ENCODE results near the gene CSF1. TPM values are rescaled to one million over a fixed set of nuclear protein-coding genes. Genes with fewer than 3 reads are reported as not detected.

The CSF1 gene
- total RNA-seq, 2 experiments from 2014 or later, result 135 to 140 TPM

- Mint-ChIP-seq H3K27me3 (peaks cover 1% of the 10 kb centered on the region), H3K9me3 (no peaks in the 10 kb centered on the region), H3K4me3 (no peak overlapping the region), H3K27ac (no peak overlapping the region), H3K4me1 (ENCODE audit: low read depth) (no peaks in the 10 kb centered on the region), H3K36me3 (no peaks in the 10 kb centered on the region)
- POLR2A ChIA-PET, result no interaction called here
- no peak for DNase-seq
- intact Hi-C loops (cut with micrococcal nuclease), result no loop called here
- CTCF ChIA-PET, result interaction anchor here (1.0 to 1.5 kb wide), 2 partner anchors 31 to 180 kb away, joined by 3 read pairs; partner anchors contain the start of gene AHCYL1
These were observed 43.4 kb downstream of the CSF1 start for GRCh38 chr1:109954041-109954512.

- no peak overlapping the region for H3K4me3 Mint-ChIP-seq
- intact Hi-C loops (cut with micrococcal nuclease), result no loop called here
- H3K4me1 Mint-ChIP-seq (ENCODE audit: low read depth), result no peaks in the 10 kb centered on the region
- CTCF ChIA-PET, result interaction anchor here (1.3 to 1.7 kb wide), 4 partner anchors 11 to 25 kb away, joined by 3 to 5 read pairs (median 4); partner anchors contain the start of gene AHCYL1
- no peak overlapping the region for H3K27ac Mint-ChIP-seq
- H3K36me3 Mint-ChIP-seq, result no peaks in the 10 kb centered on the region
- DNase-seq, result no peak
- POLR2A ChIA-PET, result no interaction called here
- no peaks in the 10 kb centered on the region for H3K9me3 Mint-ChIP-seq
- peaks cover 1% of the 10 kb centered on the region for H3K27me3 Mint-ChIP-seq
These were observed 49.0 kb downstream of the CSF1 start for GRCh38 chr1:109959632-109959973.

- Mint-ChIP-seq H3K9me3 (peaks cover 2% of the 10 kb centered on the region), H3K27me3 (peaks cover 1% of the 10 kb centered on the region), H3K4me1 (ENCODE audit: low read depth) (no peaks in the 10 kb centered on the region), H3K4me3 (no peak overlapping the region), H3K36me3 (no peaks in the 10 kb centered on the region), H3K27ac (no peak overlapping the region)
- CTCF ChIA-PET, result interaction anchor here (0.6 to 1.7 kb wide), 6 partner anchors 11 to 186 kb away, joined by 3 to 5 read pairs (median 4); partner anchors contain the start of gene AHCYL1
- intact Hi-C loops (cut with micrococcal nuclease), result no loop called here
- no peak for DNase-seq
- POLR2A ChIA-PET, result no interaction called here
These were observed 49.5 kb downstream of the CSF1 start for GRCh38 chr1:109959974-109960744.

- H3K27me3 Mint-ChIP-seq, result peaks cover 1% of the 10 kb centered on the region
- peaks cover 6% of the 10 kb centered on the region for H3K9me3 Mint-ChIP-seq
- ChIA-PET POLR2A (no interaction called here), CTCF (interaction anchor here (0.6 to 1.7 kb wide), 5 partner anchors 12 to 187 kb away, joined by 3 to 4 read pairs (median 3); partner anchors contain the start of gene AHCYL1)
- DNase-seq, result no peak
- intact Hi-C loops (cut with micrococcal nuclease), result no loop called here
- H3K36me3 Mint-ChIP-seq, result no peaks in the 10 kb centered on the region
- H3K27ac Mint-ChIP-seq, result no peak overlapping the region
- H3K4me1 Mint-ChIP-seq (ENCODE audit: low read depth), result no peaks in the 10 kb centered on the region
- no peak overlapping the region for H3K4me3 Mint-ChIP-seq
These were observed 50.1 kb downstream of the CSF1 start for GRCh38 chr1:109960745-109961094.

GRCh38 chr1:109963864-109964263 lies 53.2 kb downstream of the CSF1 start:
- POLR2A ChIA-PET, result no interaction called here
- peaks cover 6% of the 10 kb centered on the region for H3K9me3 Mint-ChIP-seq

GRCh38 chr1:109969146-109969829 lies 58.6 kb downstream of the CSF1 start:
- POLR2A ChIA-PET, result no interaction called here
- no peak for DNase-seq
- Mint-ChIP-seq H3K36me3 (no peaks in the 10 kb centered on the region), H3K4me1 (ENCODE audit: low read depth) (no peaks in the 10 kb centered on the region), H3K4me3 (no peak overlapping the region), H3K9me3 (peaks cover 6% of the 10 kb centered on the region), H3K27me3 (no peaks in the 10 kb centered on the region), H3K27ac (no peak overlapping the region)
- intact Hi-C loops (cut with micrococcal nuclease), result no loop called here
- CTCF ChIA-PET, result interaction anchor here (1.0 to 1.1 kb wide), 2 partner anchors 15 kb away, joined by 3 to 6 read pairs; partner anchors contain the start of gene AHCYL1

More at GRCh38 chr1:109963864-109964263, 53.2 kb downstream of the CSF1 start:
- Mint-ChIP-seq H3K4me3 (no peak overlapping the region), H3K27me3 (no peaks in the 10 kb centered on the region), H3K36me3 (no peaks in the 10 kb centered on the region), H3K27ac (no peak overlapping the region), H3K4me1 (ENCODE audit: low read depth) (no peaks in the 10 kb centered on the region)
- CTCF ChIA-PET, result no interaction called here
- intact Hi-C loops (cut with micrococcal nuclease), result no loop called here
- no peak for DNase-seq

- H3K27ac Mint-ChIP-seq, result no peak overlapping the region
- ChIA-PET POLR2A (no interaction called here), CTCF (interaction anchor here (1.1 kb wide), 1 partner anchor 14 kb away, joined by 6 read pairs; the partner anchor contains the start of gene AHCYL1)
- H3K4me1 Mint-ChIP-seq (ENCODE audit: low read depth), result no peaks in the 10 kb centered on the region
- no peak overlapping the region for H3K4me3 Mint-ChIP-seq
- no peaks in the 10 kb centered on the region for H3K36me3 Mint-ChIP-seq
- no peaks in the 10 kb centered on the region for H3K27me3 Mint-ChIP-seq
- DNase-seq, result no peak
- peaks cover 6% of the 10 kb centered on the region for H3K9me3 Mint-ChIP-seq
- intact Hi-C loops (cut with micrococcal nuclease), result no loop called here
These were observed 59.3 kb downstream of the CSF1 start for GRCh38 chr1:109969907-109970306.

GRCh38 chr1:109971559-109971958 lies 60.9 kb downstream of the CSF1 start:
- Mint-ChIP-seq H3K36me3 (no peaks in the 10 kb centered on the region), H3K27ac (no peak overlapping the region), H3K4me1 (ENCODE audit: low read depth) (no peaks in the 10 kb centered on the region), H3K4me3 (no peak overlapping the region), H3K27me3 (no peaks in the 10 kb centered on the region), H3K9me3 (no peaks in the 10 kb centered on the region)
- ChIA-PET CTCF (interaction anchor here (0.7 kb wide), 1 partner anchor 326 kb away, joined by 3 read pairs; no protein-coding TSS in a partner anchor), POLR2A (interaction anchor here (1.2 kb wide), 1 partner anchor 14 kb away, joined by 3 read pairs; no protein-coding TSS in a partner anchor)
- DNase-seq, result no peak
- intact Hi-C loops (cut with micrococcal nuclease), result no loop called here

- intact Hi-C loops (cut with micrococcal nuclease), result no loop called here
- ChIA-PET CTCF (interaction anchor here (1.5 to 2.5 kb wide), 2 partner anchors 11 to 428 kb away, joined by 3 to 15 read pairs; partner anchors contain the start of gene AHCYL1), POLR2A (no interaction called here)
- no peak overlapping the region for H3K4me3 Mint-ChIP-seq
- no peak overlapping the region for H3K27ac Mint-ChIP-seq
- no peaks in the 10 kb centered on the region for H3K9me3 Mint-ChIP-seq
- no peak for DNase-seq
- H3K36me3 Mint-ChIP-seq, result no peaks in the 10 kb centered on the region
- no peaks in the 10 kb centered on the region for H3K4me1 Mint-ChIP-seq (ENCODE audit: low read depth)
- peaks cover 5% of the 10 kb centered on the region for H3K27me3 Mint-ChIP-seq
These were observed 63.5 kb downstream of the CSF1 start for GRCh38 chr1:109974191-109974590.

GRCh38 chr1:109975718-109976117 lies 65.1 kb downstream of the CSF1 start:
- H3K27me3 Mint-ChIP-seq, result peaks cover 5% of the 10 kb centered on the region
- H3K27ac Mint-ChIP-seq, result no peak overlapping the region
- POLR2A ChIA-PET, result interaction anchor here (1.0 kb wide), 1 partner anchor 9 kb away, joined by 3 read pairs; the partner anchor contains the start of gene AHCYL1

GRCh38 chr1:109976762-109977161 lies 66.1 kb downstream of the CSF1 start:
- no peak for DNase-seq
- Mint-ChIP-seq H3K9me3 (no peaks in the 10 kb centered on the region), H3K36me3 (no peaks in the 10 kb centered on the region), H3K27me3 (peaks cover 5% of the 10 kb centered on the region), H3K4me3 (no peak overlapping the region), H3K27ac (no peak overlapping the region), H3K4me1 (ENCODE audit: low read depth) (no peaks in the 10 kb centered on the region)
- intact Hi-C loops (cut with micrococcal nuclease), result no loop called here
- ChIA-PET POLR2A (no interaction called here), CTCF (interaction anchor here (1.3 to 14.1 kb wide), 3 partner anchors 8 to 337 kb away, joined by 3 to 723 read pairs (median 15); partner anchors contain the start of gene AHCYL1)

More at GRCh38 chr1:109975718-109976117, 65.1 kb downstream of the CSF1 start:
- CTCF ChIA-PET, result interaction anchor here (1.3 to 14.1 kb wide), 4 partner anchors 9 to 430 kb away, joined by 3 to 723 read pairs (median 9); partner anchors contain the start of gene AHCYL1
- H3K36me3 Mint-ChIP-seq, result no peaks in the 10 kb centered on the region
- H3K4me3 Mint-ChIP-seq, result no peak overlapping the region
- intact Hi-C loops (cut with micrococcal nuclease), result no loop called here
- no peaks in the 10 kb centered on the region for H3K4me1 Mint-ChIP-seq (ENCODE audit: low read depth)
- DNase-seq, result no peak
- no peaks in the 10 kb centered on the region for H3K9me3 Mint-ChIP-seq

GRCh38 chr1:109977225-109977624 lies 66.6 kb downstream of the CSF1 start:
- Mint-ChIP-seq H3K36me3 (no peaks in the 10 kb centered on the region), H3K27me3 (peaks cover 5% of the 10 kb centered on the region), H3K9me3 (no peaks in the 10 kb centered on the region), H3K4me1 (ENCODE audit: low read depth) (no peaks in the 10 kb centered on the region), H3K27ac (no peak overlapping the region), H3K4me3 (no peak overlapping the region)
- intact Hi-C loops (cut with micrococcal nuclease), result no loop called here
- no peak for DNase-seq
- ChIA-PET CTCF (interaction anchor here (14.1 kb wide), 1 partner anchor 199 kb away, joined by 723 read pairs; no protein-coding TSS in a partner anchor), POLR2A (no interaction called here)

Measured in activated CD4-positive, alpha-beta memory T cell treated with anti-CD3 and anti-CD28 coated beads for 36 hours (primary cell).